Limb (tissue), 2 donors: Measurements from ENCODE around the gene TMEM54.

Experiments
- DNase-seq, 2 donors: peaks; one replicate each; pipeline ENCODE4 v3.0.0-alpha.2; 2016; ENCODE audit errors: extremely low spot score in 2 of 2

The TMEM54 gene

GRCh38 chr1:32864375-32865019 is 36.7 kb downstream of the TMEM54 start:
- no peak for DNase-seq

- no peak for DNase-seq
Measured at GRCh38 chr1:32863881-32864245, 37.3 kb downstream of the TMEM54 start.

- DNase-seq, result no peak
Measured at GRCh38 chr1:32863218-32863880, 37.8 kb downstream of the TMEM54 start.

DNA sequence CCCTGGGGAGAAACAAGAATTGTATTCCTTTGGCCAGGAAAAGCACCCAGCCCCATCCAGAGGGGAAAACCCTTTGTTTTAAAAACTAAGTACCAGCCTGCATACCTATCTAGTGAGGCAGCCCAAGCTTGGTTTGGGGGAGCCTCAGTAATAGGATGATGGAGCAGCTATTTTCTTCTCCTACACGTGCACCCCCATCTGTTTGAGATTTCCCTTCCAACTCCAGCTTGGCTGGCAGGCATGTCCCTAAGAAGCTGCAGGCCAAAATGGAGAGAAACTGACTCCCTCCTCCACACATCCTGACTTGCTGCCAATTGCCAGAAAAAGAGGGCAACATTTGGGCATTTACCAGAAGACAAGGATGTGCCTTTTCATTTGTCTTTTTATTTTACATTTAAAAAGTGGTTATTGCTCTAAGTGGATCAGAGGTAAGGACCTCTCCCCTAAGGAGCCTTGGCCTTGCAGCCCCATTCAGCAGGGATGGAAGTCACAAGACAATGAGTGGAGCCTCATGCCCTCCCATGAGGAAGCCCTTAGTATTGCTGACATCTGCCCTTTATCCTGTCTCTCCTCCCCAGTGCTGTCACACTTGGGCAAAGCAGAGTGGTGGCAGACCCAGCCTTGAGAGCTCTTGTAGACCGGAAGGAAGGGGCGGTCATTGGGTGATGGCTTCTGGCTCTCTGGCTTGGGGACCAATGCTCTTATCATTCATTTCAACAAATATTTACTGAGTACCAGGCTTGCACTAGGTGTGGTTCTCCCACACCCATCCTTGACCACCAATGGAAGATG is 39.1 kb downstream of the TMEM54 start:
- DNase-seq, result no peak

DNA sequence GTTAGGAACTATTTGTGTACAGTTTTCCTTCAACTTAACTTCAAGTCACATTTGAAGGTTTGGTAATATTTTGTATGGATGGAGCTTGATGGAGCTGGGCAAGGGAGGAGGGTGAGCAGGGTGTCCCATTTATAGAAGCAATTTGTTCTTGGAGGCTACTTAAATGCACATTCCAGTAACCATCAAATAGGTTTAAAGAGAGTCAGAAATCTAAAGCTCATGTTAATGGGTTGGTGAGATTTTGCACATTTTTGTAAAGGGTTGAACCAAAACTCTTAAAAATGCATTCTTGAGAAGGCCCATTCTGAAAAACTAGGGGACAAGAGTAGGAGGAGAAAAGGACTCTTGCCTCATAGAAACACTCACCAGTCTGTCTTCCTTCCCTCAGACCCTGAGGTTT is 40.6 kb downstream of the TMEM54 start:
- DNase-seq, result no peak

GRCh38 chr1:32859915-32860314 is 41.3 kb downstream of the TMEM54 start:
- DNase-seq, result no peak

- no peak for DNase-seq
Measured at GRCh38 chr1:32858791-32859190, 42.4 kb downstream of the TMEM54 start.

DNA sequence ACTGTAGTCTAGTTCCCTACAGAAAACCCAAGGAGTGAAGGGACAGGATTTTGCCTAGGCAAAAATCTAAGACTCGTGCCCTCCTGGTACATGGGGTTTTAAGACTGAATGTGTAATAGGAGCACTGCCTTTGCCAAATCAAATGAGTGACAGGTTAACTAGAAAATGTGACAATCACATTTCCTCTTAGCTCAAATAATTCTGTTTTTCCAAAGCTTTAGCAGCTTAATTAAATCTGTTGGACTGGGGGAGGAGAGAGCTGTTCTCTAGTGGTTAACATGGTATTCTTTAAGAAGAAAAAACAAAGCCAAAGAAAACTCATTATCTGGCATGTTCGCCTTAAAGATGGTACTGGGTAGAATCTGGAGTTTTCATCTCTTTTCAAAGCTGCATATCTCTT is 43.1 kb downstream of the TMEM54 start:
- no peak for DNase-seq

DNA sequence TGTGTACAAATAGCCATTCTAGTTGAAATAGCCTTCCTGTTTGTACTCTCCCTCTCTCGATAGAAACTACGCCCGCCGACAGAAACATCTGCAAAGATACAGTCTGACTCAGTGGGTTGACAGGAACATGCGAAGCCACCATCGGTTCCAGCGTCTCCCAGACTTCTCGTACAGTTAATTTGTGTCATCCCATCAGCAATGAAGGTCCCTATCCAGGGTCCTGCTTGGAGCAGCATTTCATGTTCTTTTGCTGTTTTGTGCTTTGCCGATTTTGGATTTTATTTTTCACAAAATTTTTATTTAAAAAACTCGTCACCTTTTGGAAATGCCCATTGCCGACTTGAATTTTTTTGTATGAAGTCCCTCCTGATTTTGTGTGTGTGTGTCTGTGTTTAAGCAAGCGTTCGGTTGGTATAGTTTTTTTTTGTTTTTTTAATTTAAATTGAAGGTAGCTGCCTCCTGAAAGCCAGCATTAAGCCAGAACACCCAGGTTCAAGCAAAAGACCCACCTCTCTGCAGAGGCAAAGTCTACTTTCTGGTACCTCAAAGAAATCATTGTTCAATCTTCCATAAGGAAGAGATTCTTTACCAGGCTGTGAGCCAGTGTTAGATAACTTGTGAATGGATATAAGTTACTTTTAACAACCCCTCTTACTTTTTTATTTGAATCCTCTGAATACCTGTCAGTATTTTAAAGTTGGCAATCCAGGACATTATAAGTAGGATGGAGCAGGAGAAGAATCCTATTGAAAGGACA is 45.1 kb downstream of the TMEM54 start:
- no peak for DNase-seq

DNA sequence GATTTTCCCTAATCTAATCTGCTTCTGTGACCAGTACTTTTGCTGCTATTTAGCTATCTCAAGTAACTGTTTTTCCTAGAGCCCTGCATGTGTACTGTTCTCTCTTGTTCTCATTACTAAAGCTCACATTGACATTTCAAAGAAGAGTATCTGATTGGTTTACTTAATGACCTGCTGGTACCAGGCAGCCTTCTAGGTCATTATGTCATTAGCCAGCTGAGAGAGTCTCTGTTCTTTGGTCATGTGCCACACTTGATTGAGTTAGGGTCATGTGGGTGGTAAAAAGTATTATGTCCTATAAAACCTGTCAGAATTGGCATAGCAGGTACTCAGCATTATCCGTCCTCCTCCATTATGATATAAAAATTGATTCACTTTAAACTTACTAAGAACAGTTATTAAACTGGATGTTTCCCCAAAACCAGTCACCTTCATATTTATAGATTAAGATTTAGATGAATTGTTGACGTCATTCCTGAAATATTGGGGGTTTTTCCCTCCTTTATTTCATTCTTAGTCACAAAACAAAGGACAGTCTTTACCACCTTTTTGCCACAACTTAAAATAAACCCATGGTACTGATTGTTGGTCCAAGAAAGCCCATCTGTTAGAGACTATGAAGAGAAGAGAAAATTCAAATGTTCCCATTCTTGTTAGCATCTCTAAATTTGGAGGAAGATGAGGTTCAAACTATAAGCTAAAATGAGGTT is 52.7 kb downstream of the TMEM54 start:
- DNase-seq, result no peak
